T-helper 22 cell (primary cell): ENCODE data around the gene TEX28.
"Not testable (repeated sequence)": the region's sequence is repeated elsewhere in the genome, so short reads cannot be mapped to it uniquely, and the experiment has no call there.

Source experiments
- DNase-seq: peaks from one replicate; pipeline ENCODE4 v3.0.0-alpha.2; 2020; ENCODE audit warnings: low read depth

Gene TEX28

DNA sequence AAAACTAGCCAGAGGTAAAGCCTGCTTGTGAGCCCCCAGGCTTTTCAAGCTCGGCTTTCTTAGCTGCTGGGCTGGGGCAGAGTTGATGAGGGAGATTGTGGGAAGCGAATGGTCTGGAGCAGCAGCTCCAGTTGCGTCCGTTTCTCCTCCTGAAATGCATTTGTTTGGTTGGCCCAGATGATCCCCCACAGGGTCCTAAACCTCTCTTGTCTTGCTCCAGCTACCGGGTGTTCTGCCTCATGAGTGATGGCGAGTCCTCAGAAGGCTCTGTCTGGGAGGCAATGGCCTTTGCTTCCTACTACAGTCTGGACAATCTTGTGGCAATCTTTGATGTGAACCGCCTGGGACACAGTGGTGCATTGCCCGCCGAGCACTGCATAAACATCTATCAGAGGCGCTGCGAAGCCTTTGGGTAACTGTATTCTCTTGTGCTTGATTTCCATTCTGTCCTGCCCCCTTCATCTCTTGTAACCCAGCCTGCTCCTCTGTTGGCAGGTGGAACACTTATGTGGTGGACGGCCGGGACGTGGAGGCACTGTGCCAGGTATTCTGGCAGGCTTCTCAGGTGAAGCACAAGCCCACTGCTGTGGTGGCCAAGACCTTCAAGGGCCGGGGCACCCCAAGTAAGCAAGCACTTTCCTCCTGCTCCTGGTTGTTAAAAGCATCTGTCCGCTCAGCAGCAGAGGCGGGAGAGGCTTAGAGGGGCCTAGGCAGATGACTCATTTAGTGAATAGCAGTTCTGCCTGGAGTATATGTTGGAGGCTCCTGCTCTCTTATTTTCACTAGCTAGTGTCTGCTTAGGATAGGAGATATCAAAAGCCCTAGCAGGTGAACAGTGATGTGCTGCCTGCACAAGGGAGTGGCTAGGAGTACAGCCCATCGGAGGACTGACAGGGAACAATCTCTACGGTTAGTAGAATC is 16.0 kb upstream of the TEX28 start:
- no peak for DNase-seq

DNA sequence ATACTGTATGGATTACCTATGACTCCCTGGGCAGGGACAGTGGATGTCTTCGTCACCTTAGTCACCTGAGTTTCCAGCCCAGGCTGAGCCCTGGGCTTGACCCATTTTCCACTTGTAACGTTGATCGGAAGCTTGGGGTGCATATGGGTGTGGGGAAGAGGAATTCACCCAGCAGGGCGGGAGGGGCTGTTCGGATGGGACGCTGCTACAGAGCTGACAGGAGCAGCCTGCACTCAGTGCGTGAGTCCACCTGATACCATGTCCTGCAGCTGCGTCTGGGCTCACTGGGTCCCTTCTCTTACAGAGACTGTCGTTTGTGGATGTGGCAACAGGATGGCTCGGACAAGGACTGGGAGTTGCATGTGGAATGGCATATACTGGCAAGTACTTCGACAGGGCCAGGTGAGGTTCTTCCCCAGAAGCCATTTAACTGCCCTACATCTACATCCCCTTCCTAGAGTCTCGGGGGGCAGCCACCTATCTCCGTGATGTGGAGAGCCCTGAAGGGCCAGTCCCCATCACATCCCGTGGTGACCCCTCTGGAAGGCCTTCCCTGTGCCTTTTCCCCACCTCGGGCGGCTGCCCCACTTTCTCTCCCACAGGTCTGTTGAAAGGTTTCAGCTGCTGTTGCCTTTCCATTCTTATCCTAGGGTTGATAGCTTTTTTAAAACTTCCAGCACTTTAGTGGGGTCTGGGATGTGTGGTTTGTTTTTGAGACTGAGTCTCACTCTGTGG is 14.3 kb upstream of the TEX28 start:
- DNase-seq, result no peak

DNA sequence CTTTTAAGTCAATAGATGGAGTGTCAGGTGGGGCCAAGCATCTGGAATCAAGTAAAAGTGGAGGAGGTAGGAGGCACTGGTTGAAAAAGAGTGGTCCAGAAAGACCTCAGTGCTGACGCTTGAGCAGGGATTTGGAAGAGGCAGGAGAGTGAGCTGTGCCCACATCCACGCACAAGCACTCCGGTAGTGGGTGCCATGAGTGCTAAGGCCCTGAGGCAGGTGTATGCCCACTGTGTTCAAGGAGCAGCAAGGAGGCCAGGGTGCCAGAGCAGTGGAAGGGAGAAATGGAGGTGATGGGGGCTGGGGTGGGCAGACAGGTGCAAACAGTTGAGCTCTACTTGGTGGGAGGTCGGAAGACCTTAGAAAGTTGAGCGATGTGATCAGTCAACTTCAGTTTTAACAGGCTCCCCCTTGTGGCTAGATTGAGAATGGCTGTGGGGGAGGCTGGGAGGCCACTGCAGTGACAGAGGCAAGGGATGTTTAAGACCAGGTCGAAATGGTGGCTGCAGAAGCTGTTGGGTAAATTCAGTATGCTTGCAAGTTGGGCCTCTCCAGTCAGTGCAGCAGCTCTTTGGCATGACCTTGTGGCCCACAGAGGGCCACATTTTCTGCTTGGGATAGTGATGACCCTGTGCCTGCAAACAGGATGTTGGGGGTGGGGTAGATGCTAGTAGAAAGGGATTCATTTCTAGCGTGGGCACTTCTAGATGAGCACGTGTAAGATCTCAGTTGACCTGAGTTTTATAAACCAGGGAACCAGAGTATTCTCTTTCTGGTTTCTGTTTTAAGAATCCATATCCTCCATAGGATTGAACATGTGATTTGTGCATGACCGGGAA is 13.4 kb upstream of the TEX28 start:
- DNase-seq, result peak; percentile 54

DNA sequence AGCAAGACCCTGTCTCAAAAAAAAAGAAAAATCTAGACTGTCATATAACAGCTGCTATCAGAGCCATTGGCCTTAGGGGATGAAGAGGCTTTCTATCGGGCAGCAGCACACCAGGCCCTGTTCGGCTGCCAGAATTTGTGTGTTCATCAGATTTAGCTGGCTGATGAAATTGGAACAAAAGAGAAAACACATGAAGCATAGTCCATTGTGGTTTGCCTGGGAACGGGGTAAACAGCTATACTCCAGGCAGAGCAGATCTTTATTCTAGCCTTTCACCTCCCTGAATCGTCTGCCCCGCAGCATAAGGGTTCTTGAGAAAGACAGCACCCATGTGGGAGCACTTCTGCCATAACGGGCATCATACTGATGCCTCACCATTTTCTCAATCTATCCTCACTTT is 12.3 kb upstream of the TEX28 start:
- DNase-seq, result no peak

DNA sequence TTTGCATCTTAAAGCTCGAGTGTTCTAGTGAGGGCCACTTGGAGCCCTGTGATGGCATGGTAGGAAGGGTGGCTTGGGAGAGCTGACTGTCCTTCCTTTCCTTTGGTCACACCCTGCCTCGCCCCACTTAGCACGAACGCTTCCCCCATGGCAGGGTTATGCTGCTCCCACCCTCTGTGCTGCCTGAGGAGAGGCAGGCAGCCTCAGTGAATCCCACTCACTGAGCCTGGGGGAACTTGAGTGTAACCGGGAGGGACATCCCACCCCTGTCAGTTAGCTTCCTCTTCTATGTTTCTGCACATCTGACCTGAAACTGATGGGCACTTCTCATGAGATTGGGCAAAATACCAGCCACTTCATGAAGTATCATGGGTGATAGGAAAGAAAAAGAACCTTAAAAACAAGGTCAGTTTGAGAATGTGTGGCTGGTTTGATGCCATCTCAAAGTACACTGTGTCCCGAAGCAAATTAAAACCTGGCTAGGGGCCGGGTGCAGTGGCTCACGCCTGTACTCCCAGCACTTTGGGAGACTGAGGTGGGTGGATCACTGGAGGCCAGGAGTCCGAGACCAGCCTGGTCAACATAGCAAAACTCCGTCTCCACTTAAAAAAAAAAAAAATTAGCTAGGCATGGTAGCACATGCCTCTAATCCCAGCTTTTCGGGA is 10.7 kb upstream of the TEX28 start:
- DNase-seq, result no peak

DNA sequence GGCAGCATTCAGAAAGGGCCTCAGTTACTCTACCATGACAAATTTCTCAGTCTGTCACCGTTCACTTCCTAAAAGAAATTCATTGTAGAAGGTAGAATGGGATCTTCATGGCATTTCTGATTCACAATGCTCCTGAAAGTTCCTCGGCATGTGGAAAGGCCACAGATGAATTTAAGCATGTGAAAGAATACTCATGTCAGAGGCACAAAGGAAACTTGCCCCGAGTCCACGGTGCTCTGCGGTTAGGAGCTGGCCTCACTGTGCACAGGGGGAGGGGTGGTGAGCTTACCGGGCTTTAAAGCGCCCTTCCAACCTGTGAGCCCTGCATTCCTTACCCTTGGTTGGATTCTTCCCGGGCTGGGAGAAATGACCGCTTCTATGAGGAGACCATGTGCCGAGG is 9.9 kb upstream of the TEX28 start:
- DNase-seq, result no peak

DNA sequence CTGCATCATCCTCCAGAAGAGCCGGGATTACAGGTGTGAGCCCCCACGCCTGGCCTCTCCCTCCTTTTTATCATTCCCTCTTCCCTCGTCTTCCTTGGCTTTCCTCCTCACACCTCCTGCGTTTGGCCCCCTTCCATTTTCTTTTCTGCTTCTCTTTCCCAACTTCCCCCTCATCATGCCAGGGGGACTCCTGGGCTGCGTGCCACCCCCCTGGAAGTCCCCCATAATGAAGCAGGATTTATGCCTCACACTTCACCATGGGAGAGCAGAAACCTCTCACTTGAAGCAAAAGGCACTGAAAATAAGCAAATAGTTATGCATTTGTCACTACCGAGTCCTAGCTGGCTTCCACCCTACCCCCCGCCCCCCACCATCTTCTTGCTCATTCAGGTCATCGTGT is 8.6 kb upstream of the TEX28 start:
- no peak for DNase-seq

DNA sequence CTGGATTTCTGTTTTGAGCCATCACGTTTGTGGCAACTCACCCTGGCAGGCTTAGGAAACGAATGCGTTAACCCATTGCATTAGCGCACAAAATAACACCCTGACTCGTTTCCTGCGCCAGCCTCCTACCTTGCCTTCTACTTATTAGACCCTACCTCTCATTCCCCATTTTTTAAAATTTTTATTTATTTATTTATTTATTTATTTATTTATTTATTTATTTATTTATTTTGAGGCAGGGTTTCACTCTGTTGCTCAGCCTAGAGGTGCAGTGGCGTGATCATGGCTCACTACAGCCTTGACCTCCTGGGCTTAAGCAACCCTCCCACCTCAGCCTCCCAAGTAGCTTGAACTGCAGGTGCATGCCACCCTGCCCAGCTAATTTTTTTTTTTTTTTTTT is 8.1 kb upstream of the TEX28 start:
- not testable (repeated sequence) for DNase-seq

DNA sequence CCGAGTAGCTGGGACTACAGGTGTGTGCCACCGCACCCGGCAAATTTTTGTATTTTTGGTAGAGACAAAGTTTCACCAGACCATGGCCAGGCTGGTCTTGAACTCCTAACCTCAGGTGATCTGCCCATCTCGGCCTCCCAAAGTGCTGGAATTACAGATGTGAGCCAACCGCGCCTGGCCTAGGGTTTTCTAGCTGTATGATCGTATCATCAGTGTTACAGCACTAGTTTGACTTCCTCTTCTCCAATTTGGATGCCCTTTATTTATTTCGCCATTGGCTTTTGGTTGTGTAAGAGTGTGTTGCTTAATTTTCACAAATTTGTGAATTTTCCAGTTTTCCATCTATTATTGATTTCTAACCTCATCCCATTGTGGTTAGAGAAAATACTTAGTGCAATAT is 5.9 kb upstream of the TEX28 start:
- DNase-seq, result no peak

DNA sequence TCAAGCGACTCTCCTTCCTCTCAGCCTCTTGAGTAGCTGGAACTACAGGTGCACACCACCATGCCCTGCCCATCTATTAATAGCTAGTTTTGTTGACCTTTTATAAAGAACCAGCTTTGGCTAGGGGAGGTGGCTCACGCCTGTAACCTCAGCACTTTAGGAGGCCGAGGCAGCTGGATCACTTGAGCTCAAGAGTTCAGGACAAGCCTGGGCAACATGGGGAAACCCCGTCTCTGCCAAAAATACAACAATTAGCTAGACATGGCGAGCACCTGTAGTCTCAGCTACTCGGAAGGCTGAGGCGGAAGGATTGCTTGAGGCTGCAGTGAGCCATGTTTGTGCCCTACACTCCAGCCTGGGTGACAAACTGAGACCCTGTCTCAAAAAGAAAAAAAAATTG is 3.4 kb upstream of the TEX28 start:
- DNase-seq, result no peak

DNA sequence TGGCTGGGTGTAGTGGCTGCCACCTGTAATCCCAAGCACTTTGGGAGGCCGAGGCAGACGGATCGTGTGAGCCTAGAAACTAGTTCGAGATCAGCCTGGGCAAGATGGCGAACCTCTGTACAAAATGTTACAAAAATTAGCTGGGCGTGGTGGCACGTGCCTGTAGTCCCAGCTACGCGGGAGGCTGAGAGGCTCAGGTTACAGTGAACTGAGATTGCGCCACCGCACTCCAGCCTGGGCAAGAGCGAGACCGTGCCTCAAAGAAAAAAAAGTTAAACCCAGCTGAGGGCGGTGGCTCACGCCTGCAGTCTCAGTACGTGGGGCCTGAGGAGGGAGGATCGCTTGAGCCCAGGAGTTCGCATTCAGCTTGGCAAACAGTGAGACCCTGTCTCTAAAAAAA is 1.8 kb upstream of the TEX28 start:
- DNase-seq, result no peak

DNA sequence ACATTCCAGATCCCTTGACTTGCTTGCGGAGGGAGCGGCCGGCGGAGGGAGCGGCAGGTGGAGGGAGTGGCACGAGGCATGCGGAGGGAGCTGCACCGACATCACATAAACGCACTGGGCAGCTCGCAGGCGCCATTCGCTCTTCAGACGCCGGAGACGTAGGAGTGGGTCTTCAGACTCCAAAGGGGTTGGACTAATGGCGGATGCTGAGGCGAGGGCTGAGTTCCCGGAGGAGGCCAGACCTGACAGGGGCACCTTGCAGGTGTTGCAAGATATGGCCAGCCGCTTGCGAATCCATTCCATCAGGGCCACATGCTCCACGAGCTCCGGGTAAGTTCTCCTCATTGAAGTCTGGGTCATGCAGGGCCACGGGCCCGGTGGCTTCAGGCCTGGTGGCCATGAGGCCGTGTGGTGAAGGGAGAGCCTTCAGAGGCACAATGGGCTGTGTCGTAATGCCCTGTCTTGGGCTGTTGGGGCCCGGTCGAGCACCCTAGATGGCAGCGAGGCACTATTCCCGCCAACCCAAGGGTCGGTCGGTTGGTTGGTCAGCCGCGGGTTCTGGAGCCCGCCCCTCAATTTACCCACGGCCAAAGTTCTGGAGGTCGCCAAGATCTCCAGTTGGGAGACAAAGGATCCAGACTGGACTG is 863 bp upstream of the TEX28 start, which contains the start of gene TKTL1:
TSS of gene TKTL1 (plus strand) at position 132 of the 647 bp plus-strand sequence. CDS start at position 197, 65 bp downstream.
- no peak for DNase-seq

DNA sequence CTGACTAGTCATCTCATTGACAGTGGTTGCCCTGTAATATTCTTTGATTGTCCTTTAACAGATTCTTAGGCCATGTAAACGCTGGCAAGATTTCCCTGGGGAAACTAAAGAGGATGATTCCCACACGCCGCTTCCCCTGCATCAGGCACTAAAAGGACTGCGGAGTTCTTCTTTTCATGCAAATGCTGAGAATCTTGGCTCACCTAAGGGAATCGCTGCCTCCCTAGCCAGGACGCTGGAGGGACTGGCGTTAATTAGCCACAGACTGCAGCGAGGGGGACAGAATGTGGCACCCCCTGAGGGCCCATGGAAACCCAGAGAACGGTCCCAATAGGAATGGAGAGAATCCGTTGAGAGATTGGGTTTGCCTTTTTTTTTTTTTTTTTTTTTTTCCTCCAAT is 8.5 kb downstream of the TEX28 start:
- not testable (repeated sequence) for DNase-seq

DNA sequence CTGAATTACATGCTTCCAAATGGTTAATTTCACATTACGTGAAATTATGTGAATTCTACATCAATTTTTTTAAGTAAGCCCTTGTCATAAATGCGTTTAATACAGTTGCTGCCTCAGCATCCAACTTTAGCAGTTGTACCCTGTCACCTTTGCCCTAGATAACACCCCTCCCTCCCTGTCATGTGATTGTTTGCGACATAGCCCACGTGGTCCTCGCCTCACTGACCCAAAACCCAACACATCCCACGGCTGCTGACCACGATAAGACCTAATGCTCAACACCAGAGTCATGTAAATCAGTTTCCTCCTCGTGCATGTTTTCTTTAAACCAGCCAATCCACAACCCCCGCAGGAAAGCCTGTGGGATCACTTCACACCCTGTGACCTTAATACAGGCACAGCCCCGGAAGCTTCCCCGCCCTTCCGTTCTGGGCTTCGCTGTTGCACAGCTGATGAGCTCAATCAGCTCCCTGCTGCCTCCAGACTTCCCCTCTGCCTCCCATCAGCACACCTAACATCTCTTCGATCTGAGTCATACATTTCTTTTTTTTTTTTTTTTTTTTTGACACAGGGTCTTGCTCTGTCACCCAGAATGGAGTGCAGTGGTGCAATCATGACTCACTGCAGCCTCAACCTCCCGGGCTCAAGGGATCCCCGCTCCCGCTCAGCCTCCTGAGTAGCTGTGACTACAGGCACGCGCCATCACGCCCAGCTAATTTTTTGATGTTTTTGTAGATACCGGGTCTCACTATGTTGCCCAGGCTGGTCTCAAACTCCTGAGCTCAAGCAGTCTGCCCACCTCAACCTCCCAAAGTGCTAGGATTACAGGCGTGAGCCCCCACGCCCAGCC is 10.2 kb downstream of the TEX28 start:
- DNase-seq, result not testable (repeated sequence)

DNA sequence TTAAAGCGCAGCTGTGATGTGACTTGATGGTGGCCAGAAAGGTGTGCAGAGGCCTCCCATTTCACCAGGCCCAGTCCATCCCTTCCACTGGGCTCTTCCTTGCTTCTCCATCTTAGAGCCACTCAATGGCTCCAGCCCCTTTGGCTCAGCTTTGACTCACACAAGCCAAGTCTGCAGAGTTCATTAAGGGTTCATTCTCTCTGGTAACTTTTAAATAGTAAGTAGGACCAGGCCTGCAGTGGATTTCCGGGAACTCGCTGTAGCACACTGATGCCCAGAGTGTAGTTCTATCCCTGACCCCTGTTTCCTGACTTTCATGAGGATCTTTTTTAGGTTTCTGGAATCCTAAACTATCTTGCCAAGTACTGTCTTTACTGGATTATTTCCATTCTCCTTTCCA is 25.7 kb downstream of the TEX28 start:
- DNase-seq, result not testable (repeated sequence)

DNA sequence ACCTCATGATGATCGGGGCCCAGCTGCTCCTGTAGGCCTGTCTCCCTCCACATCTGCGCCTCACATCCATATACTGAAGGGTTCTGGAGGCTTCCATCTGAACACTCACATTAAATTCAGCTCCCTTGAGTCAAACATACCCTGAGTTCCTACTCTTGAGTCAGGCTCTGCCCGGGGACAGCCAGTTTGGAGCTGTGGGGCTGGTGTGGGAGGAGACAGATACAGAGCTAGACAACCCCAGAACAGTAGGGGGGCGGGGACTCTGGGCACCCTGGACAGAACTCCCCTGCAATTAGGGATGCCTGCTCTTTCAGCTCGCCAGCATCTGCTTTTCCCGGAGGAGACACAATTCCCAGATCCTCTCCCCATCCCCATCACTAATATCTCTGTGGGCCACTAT is 31.9 kb downstream of the TEX28 start:
- DNase-seq, result not testable (repeated sequence)

DNA sequence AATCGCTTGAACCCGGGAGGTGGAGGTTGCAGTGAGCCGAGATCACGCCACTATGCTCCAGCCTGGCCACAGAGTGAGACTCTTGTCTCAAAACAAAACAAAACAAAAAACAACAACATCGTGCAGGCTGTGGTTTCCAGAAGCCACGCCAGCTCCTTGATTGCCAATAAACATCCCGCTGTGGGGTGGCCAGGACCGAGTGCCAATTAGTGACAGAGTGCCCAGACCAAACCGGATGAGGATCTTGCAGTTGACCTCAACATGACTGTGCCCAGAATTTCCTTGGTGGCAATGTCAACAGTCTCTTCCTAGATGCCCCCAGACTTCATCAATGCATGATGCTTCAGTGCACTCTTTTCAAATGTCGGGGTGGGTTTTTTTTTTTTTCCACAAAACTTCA is 36.2 kb downstream of the TEX28 start:
- not testable (repeated sequence) for DNase-seq

DNA sequence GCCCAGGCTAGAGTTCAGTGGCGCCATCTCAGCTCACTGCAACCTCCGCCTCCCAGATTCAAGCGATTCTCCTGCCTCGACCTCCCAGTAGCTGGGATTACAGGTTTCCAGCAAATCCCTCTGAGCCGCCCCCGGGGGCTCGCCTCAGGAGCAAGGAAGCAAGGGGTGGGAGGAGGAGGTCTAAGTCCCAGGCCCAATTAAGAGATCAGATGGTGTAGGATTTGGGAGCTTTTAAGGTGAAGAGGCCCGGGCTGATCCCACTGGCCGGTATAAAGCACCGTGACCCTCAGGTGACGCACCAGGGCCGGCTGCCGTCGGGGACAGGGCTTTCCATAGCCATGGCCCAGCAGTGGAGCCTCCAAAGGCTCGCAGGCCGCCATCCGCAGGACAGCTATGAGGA is 37.6 kb downstream of the TEX28 start, which contains the start of gene OPN1MW3:
TSS of gene OPN1MW3 (plus strand) at position 301 of the 400 bp plus-strand sequence. CDS start at position 339, 38 bp downstream.
- not testable (repeated sequence) for DNase-seq

DNA sequence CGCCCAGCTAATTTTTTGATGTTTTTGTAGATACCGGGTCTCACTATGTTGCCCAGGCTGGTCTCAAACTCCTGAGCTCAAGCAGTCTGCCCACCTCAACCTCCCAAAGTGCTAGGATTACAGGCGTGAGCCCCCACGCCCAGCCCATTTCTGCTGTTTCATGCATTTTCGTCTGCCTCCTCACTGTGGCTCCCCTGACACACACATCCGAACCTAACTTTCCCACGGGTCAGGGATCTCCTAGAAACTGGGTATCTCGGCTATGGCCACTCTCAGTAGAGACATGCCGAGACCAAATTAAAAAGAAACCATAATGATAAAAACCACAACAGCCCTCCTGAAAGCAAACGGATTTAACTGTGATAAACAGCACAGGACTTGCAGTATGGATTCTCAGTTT is 46.8 kb downstream of the TEX28 start:
- DNase-seq, result not testable (repeated sequence)
